ENCODE measurements around the gene OR52N2.

DNA sequence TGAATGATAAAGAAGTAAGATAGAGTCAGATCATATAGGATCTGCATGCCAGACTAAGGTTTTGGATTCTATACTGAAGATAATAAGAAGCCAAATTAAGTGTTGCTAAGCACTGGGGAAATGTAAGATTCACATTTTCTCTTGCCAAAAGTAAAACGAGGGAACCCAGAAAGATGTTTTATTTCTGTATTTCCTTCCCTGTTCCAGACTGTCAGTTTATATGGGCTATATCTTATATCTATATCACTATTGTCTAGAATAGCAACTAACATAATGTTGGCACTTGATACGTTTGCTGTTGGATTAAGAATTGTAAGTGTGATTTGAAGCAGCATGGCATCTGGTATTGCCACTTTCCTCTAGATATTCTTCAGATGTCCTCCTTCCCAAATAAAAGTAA is 24.7 kb downstream of the OR52N2 start:
- TF ChIP-seq, protein P1, sequence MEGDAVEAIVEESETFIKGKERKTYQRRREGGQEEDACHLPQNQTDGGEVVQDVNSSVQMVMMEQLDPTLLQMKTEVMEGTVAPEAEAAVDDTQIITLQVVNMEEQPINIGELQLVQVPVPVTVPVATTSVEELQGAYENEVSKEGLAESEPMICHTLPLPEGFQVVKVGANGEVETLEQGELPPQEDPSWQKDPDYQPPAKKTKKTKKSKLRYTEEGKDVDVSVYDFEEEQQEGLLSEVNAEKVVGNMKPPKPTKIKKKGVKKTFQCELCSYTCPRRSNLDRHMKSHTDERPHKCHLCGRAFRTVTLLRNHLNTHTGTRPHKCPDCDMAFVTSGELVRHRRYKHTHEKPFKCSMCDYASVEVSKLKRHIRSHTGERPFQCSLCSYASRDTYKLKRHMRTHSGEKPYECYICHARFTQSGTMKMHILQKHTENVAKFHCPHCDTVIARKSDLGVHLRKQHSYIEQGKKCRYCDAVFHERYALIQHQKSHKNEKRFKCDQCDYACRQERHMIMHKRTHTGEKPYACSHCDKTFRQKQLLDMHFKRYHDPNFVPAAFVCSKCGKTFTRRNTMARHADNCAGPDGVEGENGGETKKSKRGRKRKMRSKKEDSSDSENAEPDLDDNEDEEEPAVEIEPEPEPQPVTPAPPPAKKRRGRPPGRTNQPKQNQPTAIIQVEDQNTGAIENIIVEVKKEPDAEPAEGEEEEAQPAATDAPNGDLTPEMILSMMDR (IDR thresholded peaks at IDR 0.05): no peak
- TF ChIP-seq EP300 (IDR thresholded peaks at IDR 0.05): no peak
- TF ChIP-seq POLR2A (IDR thresholded peaks at IDR 0.05): no peak

All from suprapubic skin (tissue), 3 donors.